Neuronal stem cell (in vitro differentiated cells): ENCODE measurements around the gene SAMD10.

ENCODE experiments used
- DNase-seq: peaks from one replicate; pipeline ENCODE4 v3.0.0-alpha.2; 2013; ENCODE audit warnings: low spot score
- H2AFZ ChIP-seq: one replicate; pipeline ENCODE4 v1.6.1; 2013; ENCODE audit warnings: mild to moderate bottlenecking, low read length, inconsistent platforms
- H2AK5ac ChIP-seq: 2 replicates; pipeline ENCODE4 v1.6.1; 2013; ENCODE audit warnings: low read depth, mild to moderate bottlenecking, inconsistent platforms, low read length, moderate library complexity, mixed read lengths
- H2BK120ac ChIP-seq: 2 replicates; pipeline ENCODE4 v1.6.1; 2013; ENCODE audit warnings: low read depth, mild to moderate bottlenecking, inconsistent platforms, low read length, moderate library complexity, mixed read lengths
- H2BK12ac ChIP-seq: one replicate; pipeline ENCODE4 v1.6.1; 2013; ENCODE audit warnings: low read length, inconsistent platforms
- H2BK15ac ChIP-seq: 2 replicates; pipeline ENCODE4 v1.6.1; 2013; ENCODE audit warnings: mild to moderate bottlenecking, low read length, inconsistent platforms, mixed read lengths
- H2BK5ac ChIP-seq: one replicate; pipeline ENCODE4 v1.6.1; 2013; ENCODE audit warnings: inconsistent platforms, mild to moderate bottlenecking, low read length, moderate library complexity
- H3K14ac ChIP-seq: one replicate; pipeline ENCODE4 v1.6.1; 2013; ENCODE audit warnings: low read length, inconsistent platforms
- H3K18ac ChIP-seq: 2 replicates; pipeline ENCODE4 v1.6.1; 2013; ENCODE audit warnings: low read length, inconsistent platforms
- H3K23ac ChIP-seq: 2 replicates; pipeline ENCODE4 v1.6.1; 2013; ENCODE audit warnings: low read depth, mild to moderate bottlenecking, mixed read lengths, low read length, inconsistent platforms; ENCODE audit not compliant: poor library complexity
- H3K27ac ChIP-seq: replicated peaks from 3 replicates; pipeline ENCODE4 v1.5.1; 2013; ENCODE audit warnings: low read length, inconsistent platforms
- H3K27me3 ChIP-seq, 3 experiments: 2 replicates each; pipeline ENCODE4 v1.6.1; 2013; ENCODE audit warnings: low read length in 3 of 3, mild to moderate bottlenecking in 2 of 3, inconsistent platforms in 1 of 3, low read depth in 1 of 3, mixed read lengths in 1 of 3, moderate library complexity in 1 of 3; ENCODE audit not compliant: control insufficient read depth in 3 of 3, insufficient read depth in 3 of 3
- H3K36me3 ChIP-seq, 2 donors: replicated peaks in 1 of 2; 2 replicates each; pipeline ENCODE4 v1.6.1; 2013; ENCODE audit warnings: low read length in 2 of 2; ENCODE audit not compliant: control insufficient read depth in 2 of 2, insufficient read depth in 2 of 2
- H3K4ac ChIP-seq: 2 replicates; pipeline ENCODE4 v1.6.1; 2013; ENCODE audit warnings: inconsistent platforms, mild to moderate bottlenecking, low read length, moderate library complexity
- H3K4me1 ChIP-seq, 2 donors: 1 replicate in 1 of 2; 2 replicates in 1 of 2; pipeline ENCODE4 v1.6.1; 2013; ENCODE audit warnings: low read length in 2 of 2, low read depth in 1 of 2; ENCODE audit not compliant: control insufficient read depth in 2 of 2, insufficient read depth in 1 of 2
- H3K4me2 ChIP-seq: one replicate; pipeline ENCODE4 v1.6.1; 2013; ENCODE audit warnings: mild to moderate bottlenecking, low read length, inconsistent platforms; ENCODE audit not compliant: insufficient read depth, poor library complexity, severe bottlenecking
- H3K4me3 ChIP-seq, 2 donors: 2 replicates each; pipeline ENCODE4 v1.5.1; 2013; ENCODE audit warnings: low read length in 2 of 2, mild to moderate bottlenecking in 2 of 2, inconsistent platforms in 1 of 2, moderate library complexity in 1 of 2
- H3K79me1 ChIP-seq: one replicate; pipeline ENCODE4 v1.6.1; 2013; ENCODE audit warnings: low read depth, mild to moderate bottlenecking, inconsistent platforms, low read length, moderate library complexity
- H3K9ac ChIP-seq: one replicate; pipeline ENCODE4 v1.6.1; 2013; ENCODE audit warnings: mild to moderate bottlenecking, low read depth, low read length, inconsistent platforms; ENCODE audit not compliant: poor library complexity
- H3K9me3 ChIP-seq, 2 donors: replicated peaks in 1 of 2; 2 replicates each; pipeline versions ENCODE3 to v1.6.1; 2013; ENCODE audit warnings: low read length in 2 of 2, mild to moderate bottlenecking in 2 of 2, inconsistent platforms in 1 of 2, low read depth in 1 of 2, mixed read lengths in 1 of 2, moderate library complexity in 1 of 2; ENCODE audit not compliant: control insufficient read depth in 2 of 2, insufficient read depth in 1 of 2
- H4K8ac ChIP-seq: one replicate; pipeline ENCODE4 v1.6.1; 2013; ENCODE audit warnings: low read depth, mild to moderate bottlenecking, inconsistent platforms, low read length, moderate library complexity
- H4K91ac ChIP-seq: one replicate; pipeline ENCODE4 v1.6.1; 2013; ENCODE audit warnings: low read length, low read depth, mild to moderate bottlenecking, inconsistent platforms; ENCODE audit not compliant: poor library complexity
- WGBS, 2 donors: extraction: QIAGEN DNeasy Blood & Tissue Kit; methylation state at CpG; one replicate each; pipeline ENCODE4 v1.1.7; 2013; ENCODE audit warnings: missing lambda C conversion rate in 2 of 2, mixed read lengths in 1 of 2; ENCODE audit not compliant: insufficient read length in 2 of 2, insufficient replicate concordance in 1 of 2; ENCODE audit errors: extremely low coverage in 2 of 2; 5-methylcytosine and 5-hydroxymethylcytosine counted together

Gene SAMD10

GRCh38 chr20:64006902-64007301 lies 27.5 kb upstream of the SAMD10 start:
- H3K4me2 ChIP-seq = no peak overlapping the region
- H2AK5ac ChIP-seq = no peak overlapping the region
- peaks cover 4 to 11% of the 10 kb centered on the region in 2 donors for H3K9me3 ChIP-seq
- H3K79me1 ChIP-seq = peaks cover 2% of the 10 kb centered on the region
- H4K8ac ChIP-seq = no peak overlapping the region
- no peak overlapping the region for H2BK5ac ChIP-seq
- no peak overlapping the region for H4K91ac ChIP-seq
- H3K36me3 ChIP-seq = peaks cover 54 to 82% of the 10 kb centered on the region in 2 donors
- no peak overlapping the region for H2AFZ ChIP-seq
- no peak overlapping the region for H3K4me3 ChIP-seq
- no peak for DNase-seq
- no peak overlapping the region for H3K18ac ChIP-seq
- peak overlapping the region; percentile 30 for H3K9ac ChIP-seq
- no peaks in the 10 kb centered on the region for H3K27me3 ChIP-seq
- no peak overlapping the region for H2BK120ac ChIP-seq
- H3K27ac ChIP-seq = no peak overlapping the region
- no peaks in the 10 kb centered on the region for H3K4me1 ChIP-seq
- no CpG with 5 or more reads among the region's 3 CpGs for WGBS, 2 donors
- no peak overlapping the region for H2BK15ac ChIP-seq
- H3K4ac ChIP-seq = no peak overlapping the region
- H2BK12ac ChIP-seq = no peak overlapping the region
- no peak overlapping the region for H3K23ac ChIP-seq
- H3K14ac ChIP-seq = no peak overlapping the region

GRCh38 chr20:64006490-64006889 lies 27.0 kb upstream of the SAMD10 start:
- peak overlapping the region; percentile 30 for H3K9ac ChIP-seq
- no peak overlapping the region for H2AFZ ChIP-seq
- H2BK15ac ChIP-seq = no peak overlapping the region
- H3K79me1 ChIP-seq = peaks cover 2% of the 10 kb centered on the region
- H3K14ac ChIP-seq = no peak overlapping the region
- H2BK12ac ChIP-seq = no peak overlapping the region
- H3K27ac ChIP-seq = no peak overlapping the region
- DNase-seq = no peak
- no peak overlapping the region for H3K4me2 ChIP-seq
- no peak overlapping the region for H3K18ac ChIP-seq
- H3K27me3 ChIP-seq = no peaks in the 10 kb centered on the region
- H3K9me3 ChIP-seq = peaks cover 4 to 11% of the 10 kb centered on the region in 2 donors
- peaks cover 54 to 84% of the 10 kb centered on the region in 2 donors for H3K36me3 ChIP-seq
- no peak overlapping the region for H3K23ac ChIP-seq
- no peak overlapping the region for H2BK120ac ChIP-seq
- H2AK5ac ChIP-seq = no peak overlapping the region
- H3K4me1 ChIP-seq = no peaks in the 10 kb centered on the region
- H3K4me3 ChIP-seq = no peak overlapping the region
- no peak overlapping the region for H3K4ac ChIP-seq
- peak overlapping the region; percentile 56 for H4K8ac ChIP-seq
- no CpG with 5 or more reads among the region's 10 CpGs for WGBS, 2 donors
- no peak overlapping the region for H4K91ac ChIP-seq
- no peak overlapping the region for H2BK5ac ChIP-seq

- no peak overlapping the region for H3K4me3 ChIP-seq
- no peak overlapping the region for H3K9ac ChIP-seq
- no peak overlapping the region for H2AFZ ChIP-seq
- no peak overlapping the region for H3K23ac ChIP-seq
- H3K79me1 ChIP-seq = peaks cover 2% of the 10 kb centered on the region
- H3K36me3 ChIP-seq = peaks cover 53 to 83% of the 10 kb centered on the region in 2 donors
- no peak overlapping the region for H3K14ac ChIP-seq
- WGBS, 2 donors = no CpG with 5 or more reads among the region's 6 CpGs
- no peak overlapping the region for H4K91ac ChIP-seq
- H3K4me2 ChIP-seq = no peak overlapping the region
- no peak overlapping the region for H3K18ac ChIP-seq
- no peak overlapping the region for H2BK120ac ChIP-seq
- H2AK5ac ChIP-seq = no peak overlapping the region
- H2BK12ac ChIP-seq = no peak overlapping the region
- DNase-seq = no peak
- H2BK5ac ChIP-seq = no peak overlapping the region
- no peaks in the 10 kb centered on the region for H3K27me3 ChIP-seq
- H3K4me1 ChIP-seq = no peaks in the 10 kb centered on the region
- peaks cover 4 to 11% of the 10 kb centered on the region in 2 donors for H3K9me3 ChIP-seq
- H3K4ac ChIP-seq = no peak overlapping the region
- no peak overlapping the region for H3K27ac ChIP-seq
- no peak overlapping the region for H4K8ac ChIP-seq
- H2BK15ac ChIP-seq = no peak overlapping the region
Observed at GRCh38 chr20:64005394-64005793, 26.0 kb upstream of the SAMD10 start.

- H3K4me3 ChIP-seq = no peak overlapping the region
- no peak overlapping the region for H3K4me2 ChIP-seq
- H3K9ac ChIP-seq = no peak overlapping the region
- H2BK15ac ChIP-seq = no peak overlapping the region
- no peak overlapping the region for H3K18ac ChIP-seq
- H3K14ac ChIP-seq = no peak overlapping the region
- no peak overlapping the region for H3K4ac ChIP-seq
- no peak for DNase-seq
- no peak overlapping the region for H3K23ac ChIP-seq
- H3K27ac ChIP-seq = no peak overlapping the region
- no peak overlapping the region for H4K8ac ChIP-seq
- H4K91ac ChIP-seq = no peak overlapping the region
- H2BK5ac ChIP-seq = no peak overlapping the region
- no peak overlapping the region for H2AFZ ChIP-seq
- H3K4me1 ChIP-seq = no peaks in the 10 kb centered on the region
- H3K36me3 ChIP-seq = peaks cover 50 to 83% of the 10 kb centered on the region in 2 donors
- WGBS, 2 donors = no CpG with 5 or more reads among the region's 7 CpGs
- H2BK12ac ChIP-seq = no peak overlapping the region
- peaks cover 4 to 11% of the 10 kb centered on the region in 2 donors for H3K9me3 ChIP-seq
- no peak overlapping the region for H2AK5ac ChIP-seq
- H3K27me3 ChIP-seq = no peaks in the 10 kb centered on the region
- no peak overlapping the region for H2BK120ac ChIP-seq
- peaks cover 2% of the 10 kb centered on the region for H3K79me1 ChIP-seq
Observed at GRCh38 chr20:64003960-64004725, 24.7 kb upstream of the SAMD10 start.
